Activated CD8-positive, alpha-beta T cell treated with anti-CD3 and anti-CD28 coated beads for 36 hours (primary cell): Measurements from ENCODE around the gene SLC35B4. TPM values are rescaled to one million over a fixed set of nuclear protein-coding genes. Genes with fewer than 3 reads are reported as not detected.

Experiments
- ATAC-seq: fragments of 200-7000 bp; cut with Tn5 transposase; one replicate; pipeline ENCODE4 v1.10.0; 2021; ENCODE audit warnings: mild to moderate bottlenecking, moderate library complexity
- CTCF ChIA-PET: fragments of 350-600 bp; sonication (Branson Sonifier 250); formaldehyde crosslinking; loops from one replicate; lab custom pipeline; 2021; ENCODE audit warnings: antibody characterized with exemption; lab: Charles Lee
- POLR2A ChIA-PET: fragments of 350-600 bp; sonication (Branson Sonifier 250); formaldehyde crosslinking; loops from one replicate; lab custom pipeline; 2021; ENCODE audit warnings: antibody characterized with exemption; lab: Charles Lee
- DNase-seq: peaks from one replicate; pipeline ENCODE4 v3.0.0-alpha.2; 2020
- H3K27ac Mint-ChIP-seq: one replicate; pipeline ENCODE4 v1.8.0; 2021; ENCODE audit warnings: mild to moderate bottlenecking, mixed read lengths
- H3K27me3 Mint-ChIP-seq: one replicate; pipeline ENCODE4 v1.8.0; 2021; ENCODE audit warnings: mixed read lengths
- H3K36me3 Mint-ChIP-seq: one replicate; pipeline ENCODE4 v1.8.0; 2021; ENCODE audit warnings: low read depth, mixed read lengths
- H3K4me1 Mint-ChIP-seq: one replicate; pipeline ENCODE4 v1.8.0; 2021; ENCODE audit warnings: low read depth, mixed read lengths
- H3K4me3 Mint-ChIP-seq: one replicate; pipeline ENCODE4 v1.8.0; 2021; ENCODE audit warnings: mild to moderate bottlenecking, moderate library complexity, mixed read lengths
- H3K9me3 Mint-ChIP-seq: one replicate; pipeline ENCODE4 v1.8.0; 2021; ENCODE audit warnings: mixed read lengths
- CTCF ChIP-seq: fragments of 200-600 bp; IDR thresholded peaks from one replicate; pipeline ENCODE4 v1.8.0; 2022; ENCODE audit warnings: antibody characterized with exemption, mild to moderate bottlenecking
- intact Hi-C: fragments of 100-400 bp; cut with micrococcal nuclease; formaldehyde crosslinking; loops from one replicate; pipeline ENCODE4 v1.10.0; 2022
- total RNA-seq, 2 experiments: library from RNA; stranded (reverse); gene quantifications; one replicate each; pipeline ENCODE4 v1.2.3, GENCODE V29; 2021

The SLC35B4 gene
- total RNA-seq, 2 experiments from 2014 or later, result 11.7 to 13.7 TPM

DNA sequence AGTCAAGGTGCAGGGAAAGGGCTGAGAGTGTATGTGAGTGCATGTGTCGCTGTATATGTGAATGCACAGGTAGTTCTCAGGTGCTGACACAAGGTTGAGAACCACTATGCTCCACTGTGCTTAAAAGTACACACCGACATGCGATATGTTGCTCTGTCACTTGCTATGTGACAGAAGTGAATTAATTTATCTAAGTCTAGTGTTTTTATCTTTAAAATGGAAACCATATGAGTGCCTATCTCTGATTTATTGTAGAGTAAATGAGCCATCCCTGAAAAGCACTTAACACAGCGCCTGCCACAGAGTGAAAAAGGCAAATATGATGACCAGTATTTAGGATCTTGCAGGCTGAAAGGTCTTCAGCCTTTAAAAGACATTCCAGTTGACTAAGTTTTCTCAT lies 4.9 kb downstream of the SLC35B4 start:
- Mint-ChIP-seq H3K4me1 (peaks cover 17% of the 10 kb centered on the region), H3K4me3 (no peak overlapping the region), H3K9me3 (no peaks in the 10 kb centered on the region), H3K27me3 (no peaks in the 10 kb centered on the region), H3K27ac (no peak overlapping the region), H3K36me3 (peaks cover 2% of the 10 kb centered on the region)
- DNase-seq, result no peak
- intact Hi-C loops, result no loop called here
- no peak for TF ChIP-seq CTCF
- ATAC-seq, result no peak
- POLR2A ChIA-PET, result no interaction called here
- CTCF ChIA-PET, result no interaction called here

DNA sequence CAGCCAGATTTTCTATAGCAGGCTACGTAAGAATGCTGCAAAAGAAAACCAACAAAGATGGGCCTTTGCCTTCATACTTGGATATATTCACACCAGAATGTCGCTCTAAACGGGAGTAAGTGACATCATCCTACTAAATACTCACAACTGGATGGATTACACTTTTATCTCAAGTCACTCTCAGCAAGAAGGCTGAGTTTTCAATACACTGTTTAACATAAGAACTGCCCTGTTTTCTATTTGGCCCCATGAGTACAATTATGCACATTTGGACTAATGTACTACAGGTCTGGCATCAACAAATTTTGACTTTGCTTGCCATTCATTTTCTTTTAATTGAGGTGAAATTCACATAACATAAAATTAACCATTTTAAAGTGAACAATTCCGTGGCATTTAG lies 8.2 kb downstream of the SLC35B4 start:
- Mint-ChIP-seq H3K4me3 (no peak overlapping the region), H3K9me3 (no peaks in the 10 kb centered on the region), H3K36me3 (peaks cover 17% of the 10 kb centered on the region), H3K27me3 (no peaks in the 10 kb centered on the region), H3K27ac (no peak overlapping the region), H3K4me1 (peaks cover 6% of the 10 kb centered on the region)
- ChIA-PET POLR2A (no interaction called here), CTCF (no interaction called here)
- DNase-seq (no peak), ATAC-seq (no peak)
- no peak for TF ChIP-seq CTCF
- intact Hi-C loops, result no loop called here

DNA sequence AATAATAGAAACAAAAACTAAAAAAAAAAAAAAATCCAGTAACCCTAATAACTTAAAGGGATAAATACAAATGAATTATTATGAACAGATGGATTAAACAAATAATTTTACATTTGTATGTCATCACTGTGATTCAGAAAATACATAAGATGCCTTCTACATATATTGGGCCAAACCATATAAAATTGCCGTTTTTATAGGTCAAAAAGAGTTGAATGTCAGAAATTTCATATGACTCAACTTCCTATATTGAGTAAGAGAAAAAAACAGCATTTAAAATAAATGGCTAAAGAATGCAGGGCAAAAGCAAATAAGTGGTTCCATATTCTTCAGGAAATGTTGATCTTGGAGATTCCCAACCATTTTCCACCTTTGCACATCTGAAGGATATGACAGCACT lies 9.4 kb downstream of the SLC35B4 start:
- intact Hi-C loops, result no loop called here
- Mint-ChIP-seq H3K27me3 (no peaks in the 10 kb centered on the region), H3K4me1 (peaks cover 6% of the 10 kb centered on the region), H3K4me3 (no peak overlapping the region), H3K9me3 (no peaks in the 10 kb centered on the region), H3K36me3 (peaks cover 17% of the 10 kb centered on the region), H3K27ac (no peak overlapping the region)
- POLR2A ChIA-PET, result no interaction called here
- CTCF ChIA-PET, result no interaction called here
- DNase-seq (no peak), ATAC-seq (no peak)
- TF ChIP-seq CTCF, result no peak

DNA sequence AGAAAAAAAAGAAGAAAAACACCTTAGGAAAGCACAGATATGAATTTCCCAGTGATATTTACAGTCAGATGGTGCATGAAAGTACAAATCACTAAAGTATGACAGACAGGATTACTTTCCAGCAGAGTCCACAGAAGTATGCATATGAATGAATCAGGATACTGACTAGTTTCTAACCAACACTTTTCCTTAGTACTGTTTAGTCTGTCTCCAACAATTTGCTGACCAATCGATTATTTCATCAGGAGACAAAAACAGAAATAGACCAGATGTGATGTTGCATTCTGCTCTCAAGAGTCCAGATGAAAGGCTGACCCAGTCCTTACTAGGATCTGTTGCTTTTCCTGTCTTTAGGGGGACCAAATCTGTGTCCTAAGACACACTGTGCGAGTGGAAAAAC lies 14.6 kb downstream of the SLC35B4 start:
- Mint-ChIP-seq H3K9me3 (no peaks in the 10 kb centered on the region), H3K4me3 (no peak overlapping the region), H3K27ac (no peak overlapping the region), H3K27me3 (no peaks in the 10 kb centered on the region), H3K36me3 (peaks cover 32% of the 10 kb centered on the region), H3K4me1 (no peaks in the 10 kb centered on the region)
- ChIA-PET POLR2A (no interaction called here), CTCF (interaction anchor here (0.9 kb wide), 1 partner anchor 15 kb away, joined by 3 read pairs; the partner anchor contains the start of gene SLC35B4)
- no peak for TF ChIP-seq CTCF
- DNase-seq (no peak), ATAC-seq (no peak)
- intact Hi-C loops, result no loop called here

DNA sequence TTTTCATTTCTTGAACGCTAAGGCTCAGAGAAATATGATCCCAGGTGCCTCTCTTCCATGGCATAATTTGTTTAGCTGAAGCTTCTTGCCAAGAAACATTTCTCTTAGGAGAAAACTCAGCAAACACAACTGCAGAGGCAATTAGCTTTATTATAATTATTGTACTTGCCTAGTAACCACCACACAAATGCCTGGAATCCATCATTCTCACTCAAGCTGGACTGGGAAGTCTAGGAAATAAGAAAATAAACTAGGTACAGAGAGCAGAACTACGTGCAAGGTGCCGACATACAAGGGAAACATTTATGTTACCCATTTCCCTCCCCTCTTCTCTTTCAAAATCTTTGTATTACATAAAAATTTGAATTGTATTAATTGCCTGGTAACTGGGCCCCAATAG lies 15.1 kb downstream of the SLC35B4 start:
- Mint-ChIP-seq H3K27ac (no peak overlapping the region), H3K36me3 (peaks cover 33% of the 10 kb centered on the region), H3K4me3 (no peak overlapping the region), H3K9me3 (no peaks in the 10 kb centered on the region), H3K4me1 (no peaks in the 10 kb centered on the region), H3K27me3 (no peaks in the 10 kb centered on the region)
- intact Hi-C loops, result no loop called here
- ChIA-PET CTCF (interaction anchor here (0.9 kb wide), 1 partner anchor 15 kb away, joined by 3 read pairs; the partner anchor contains the start of gene SLC35B4), POLR2A (no interaction called here)
- DNase-seq, result no peak
- no peak for ATAC-seq
- TF ChIP-seq CTCF, result no peak
